PC-3 (cell line): ENCODE data around the gene PTPRN2. TPM values are rescaled to one million over a fixed set of nuclear protein-coding genes. Genes with fewer than 3 reads are reported as not detected.

Experiments used
- ATAC-seq: fragments of 200-7000 bp; cut with Tn5 transposase; 2 replicates; pipeline ENCODE4 v1.9.1; 2020; ENCODE audit warnings: mild to moderate bottlenecking, moderate library complexity
- BruUV-seq: library from RNA; stranded (reverse); fragments of 400-500 nt; replicated peaks from 2 replicates; lab custom pipeline; 2021; lab: Mats Ljungman, UMichigan
- CTCF ChIA-PET: fragments of 300-600 bp; sonication (Branson Sonifier 250); formaldehyde crosslinking; loops from one replicate; lab custom pipeline; 2022; ENCODE audit warnings: antibody characterized with exemption; lab: Charles Lee
- POLR2A ChIA-PET: fragments of 300-600 bp; sonication (Branson Sonifier 250); formaldehyde crosslinking; loops from one replicate; lab custom pipeline; 2022; ENCODE audit warnings: antibody characterized with exemption; ENCODE audit not compliant: unreplicated experiment; lab: Charles Lee
- DNase-seq: peaks from one replicate; pipeline ENCODE4 v3.0.0-alpha.2; 2015
- H2AFZ ChIP-seq: fragments of 300-600 bp; sonication (generic); 2 replicates; pipeline ENCODE4 v1.6.0; 2016; ENCODE audit warnings: antibody characterized with exemption, low read length
- H3F3A ChIP-seq: fragments of 300-600 bp; sonication (generic); one replicate; pipeline ENCODE4 v1.6.0; 2017; ENCODE audit warnings: antibody characterized with exemption, low read length, control low read depth, mild to moderate bottlenecking; ENCODE audit not compliant: unreplicated experiment
- H3K27ac ChIP-seq: fragments of 300-600 bp; sonication (generic); 2 replicates; pipeline ENCODE4 v1.5.1; 2016; ENCODE audit warnings: mild to moderate bottlenecking, low read length
- H3K27me3 ChIP-seq: fragments of 300-600 bp; sonication (generic); 2 replicates; pipeline ENCODE4 v1.6.1; 2016; ENCODE audit warnings: low read length, mixed read lengths
- H3K36me3 ChIP-seq: fragments of 300-600 bp; sonication (generic); 2 replicates; pipeline ENCODE4 v1.6.1; 2016; ENCODE audit warnings: low read depth, mixed run types, low read length, mixed read lengths
- H3K4me1 ChIP-seq: fragments of 300-600 bp; sonication (generic); 2 replicates; pipeline ENCODE4 v1.5.1; 2016; ENCODE audit warnings: low read length; ENCODE audit not compliant: insufficient read depth
- H3K4me2 ChIP-seq: fragments of 300-600 bp; sonication (generic); 2 replicates; pipeline ENCODE4 v1.6.0; 2016; ENCODE audit warnings: low read length
- H3K4me3 ChIP-seq: fragments of 300-600 bp; sonication (generic); 2 replicates; pipeline ENCODE4 v1.5.1; 2016; ENCODE audit warnings: mild to moderate bottlenecking, low read length, mixed read lengths
- H3K79me2 ChIP-seq: fragments of 300-600 bp; sonication (generic); 2 replicates; pipeline ENCODE4 v1.6.1; 2017; ENCODE audit warnings: low read length, mixed read lengths
- H3K9ac ChIP-seq: fragments of 300-600 bp; sonication (generic); 2 replicates; pipeline ENCODE4 v1.6.0; 2016; ENCODE audit warnings: mild to moderate bottlenecking, low read length
- H3K9me2 ChIP-seq: fragments of 300-600 bp; sonication (generic); replicated peaks from 2 replicates; pipeline ENCODE4 v1.6.1; 2016; ENCODE audit warnings: mixed run types, low read length, mixed read lengths
- H3K9me3 ChIP-seq: fragments of 300-600 bp; sonication (generic); 2 replicates; pipeline ENCODE4 v1.6.1; 2016; ENCODE audit warnings: low read length, mixed read lengths
- H4K20me1 ChIP-seq: fragments of 300-600 bp; sonication (generic); 2 replicates; pipeline ENCODE4 v1.6.1; 2016; ENCODE audit warnings: low read length, mixed read lengths
- EZH2 ChIP-seq: fragments of 300-600 bp; sonication (generic); IDR thresholded peaks from one replicate; pipeline ENCODE4 v1.6.1; 2017; ENCODE audit warnings: antibody characterized with exemption, mild to moderate bottlenecking, low read length; ENCODE audit not compliant: unreplicated experiment
- EZH2phosphoT487 ChIP-seq: fragments of 300-600 bp; sonication (generic); IDR thresholded peaks from 2 replicates; pipeline ENCODE4 v1.6.1; 2018; ENCODE audit warnings: mild to moderate bottlenecking, antibody characterized with exemption, low read length, borderline replicate concordance
- intact Hi-C: fragments of 100-400 bp; cut with micrococcal nuclease; formaldehyde crosslinking; loops from 2 replicates; pipeline ENCODE4 v1.9.0; 2023
- total RNA-seq: library from RNA; depleted of rRNA; stranded (reverse); fragments of >200 nt; gene quantifications from 2 replicates; pipeline ENCODE4 v1.2.3, GENCODE V29; 2014
- TF ChIP-seq, protein P1 (sequence below): fragments of 300-600 bp; sonication (generic); conservative IDR thresholded peaks from 2 replicates; pipeline ENCODE4 v1.5.1; 2017; ENCODE audit warnings: antibody characterized with exemption, low read depth, mild to moderate bottlenecking, low read length

PTPRN2 gene
- total RNA-seq, 1 experiment from 2014 or later: 3.2 TPM

- DNase-seq (no peak), ATAC-seq (no peak)
- Histone ChIP-seq H3K36me3 (no peaks in the 10 kb centered on the region), H3K4me3 (no peak overlapping the region), H3K4me1 (peaks cover 8% of the 10 kb centered on the region; the same call in 1 of the 2 replicates), H3K27me3 (peaks cover 31% of the 10 kb centered on the region; the same call in 1 of the 2 replicates), H3K4me2 (no peak overlapping the region), H4K20me1 (no peaks in the 10 kb centered on the region), H3K9ac (no peak overlapping the region), H3F3A (no peaks in the 10 kb centered on the region), H2AFZ (no peak overlapping the region), H3K27ac (no peak overlapping the region), H3K79me2 (no peaks in the 10 kb centered on the region), H3K9me3 (peaks cover 7% of the 10 kb centered on the region; the same call in 1 of the 2 replicates), H3K9me2 (no peaks in the 10 kb centered on the region)
- intact Hi-C loops: loop anchor here (10.0 kb wide), 2 partner anchors 90 to 150 kb away; no protein-coding TSS in a partner anchor
- ChIA-PET POLR2A (no interaction called here), CTCF (no interaction called here)
- TF ChIP-seq EZH2phosphoT487 (no peak), EZH2 (no peak)
- TF ChIP-seq, protein P1, sequence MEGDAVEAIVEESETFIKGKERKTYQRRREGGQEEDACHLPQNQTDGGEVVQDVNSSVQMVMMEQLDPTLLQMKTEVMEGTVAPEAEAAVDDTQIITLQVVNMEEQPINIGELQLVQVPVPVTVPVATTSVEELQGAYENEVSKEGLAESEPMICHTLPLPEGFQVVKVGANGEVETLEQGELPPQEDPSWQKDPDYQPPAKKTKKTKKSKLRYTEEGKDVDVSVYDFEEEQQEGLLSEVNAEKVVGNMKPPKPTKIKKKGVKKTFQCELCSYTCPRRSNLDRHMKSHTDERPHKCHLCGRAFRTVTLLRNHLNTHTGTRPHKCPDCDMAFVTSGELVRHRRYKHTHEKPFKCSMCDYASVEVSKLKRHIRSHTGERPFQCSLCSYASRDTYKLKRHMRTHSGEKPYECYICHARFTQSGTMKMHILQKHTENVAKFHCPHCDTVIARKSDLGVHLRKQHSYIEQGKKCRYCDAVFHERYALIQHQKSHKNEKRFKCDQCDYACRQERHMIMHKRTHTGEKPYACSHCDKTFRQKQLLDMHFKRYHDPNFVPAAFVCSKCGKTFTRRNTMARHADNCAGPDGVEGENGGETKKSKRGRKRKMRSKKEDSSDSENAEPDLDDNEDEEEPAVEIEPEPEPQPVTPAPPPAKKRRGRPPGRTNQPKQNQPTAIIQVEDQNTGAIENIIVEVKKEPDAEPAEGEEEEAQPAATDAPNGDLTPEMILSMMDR: no peak
- BruUV-seq: no TSS peak
Observed at GRCh38 chr7:158584407-158584806, 3.2 kb downstream of the PTPRN2 start.

DNA sequence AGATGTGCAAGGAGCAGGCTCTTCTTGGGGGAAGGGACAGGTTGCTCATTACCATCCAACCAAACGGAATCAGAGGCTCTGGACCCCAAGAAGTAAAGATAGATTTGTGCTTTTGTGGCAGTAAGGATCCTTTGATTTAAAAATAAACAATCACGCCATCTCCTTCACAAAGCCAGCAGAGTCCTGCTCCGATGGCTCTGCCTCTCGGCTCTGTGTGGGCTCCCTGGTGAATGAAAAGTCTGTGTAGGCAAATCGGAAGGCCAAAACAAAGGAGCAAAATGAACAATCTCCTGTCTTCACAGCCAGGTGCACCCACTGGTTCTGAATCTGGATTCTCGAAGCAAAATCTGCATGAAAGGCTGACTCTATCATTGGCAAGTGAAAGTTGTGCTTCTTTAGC is 3.8 kb downstream of the PTPRN2 start:
- Histone ChIP-seq H3K27me3 (peaks cover 31% of the 10 kb centered on the region; the same call in 1 of the 2 replicates), H3K9me3 (peaks cover 8% of the 10 kb centered on the region; the same call in 1 of the 2 replicates), H3K79me2 (no peaks in the 10 kb centered on the region), H3K9me2 (no peaks in the 10 kb centered on the region), H2AFZ (no peak overlapping the region), H3K9ac (no peak overlapping the region), H3F3A (no peaks in the 10 kb centered on the region), H3K4me3 (no peak overlapping the region), H3K36me3 (no peaks in the 10 kb centered on the region), H3K27ac (no peak overlapping the region), H3K4me1 (peaks cover 8% of the 10 kb centered on the region; the same call in 1 of the 2 replicates), H3K4me2 (no peak overlapping the region), H4K20me1 (no peaks in the 10 kb centered on the region)
- no peak for DNase-seq
- BruUV-seq: no TSS peak
- POLR2A ChIA-PET: no interaction called here
- ATAC-seq: no peak
- intact Hi-C loops: loop anchor here (2.0 to 10.0 kb wide), 3 partner anchors 65 to 149 kb away; no protein-coding TSS in a partner anchor
- CTCF ChIA-PET: interaction anchor here (0.6 kb wide), 1 partner anchor 464 kb away, joined by 7 read pairs; no protein-coding TSS in a partner anchor
- TF ChIP-seq EZH2 (no peak), EZH2phosphoT487 (no peak)
- TF ChIP-seq, protein P1: no peak

- Histone ChIP-seq H3K36me3 (no peaks in the 10 kb centered on the region), H3F3A (no peaks in the 10 kb centered on the region), H3K9me3 (peaks cover 8% of the 10 kb centered on the region; the same call in 1 of the 2 replicates), H3K27me3 (peaks cover 31% of the 10 kb centered on the region; the same call in 1 of the 2 replicates), H3K27ac (no peak overlapping the region), H3K4me3 (no peak overlapping the region), H3K9me2 (no peaks in the 10 kb centered on the region), H3K4me1 (peaks cover 8% of the 10 kb centered on the region; the same call in 1 of the 2 replicates), H2AFZ (no peak overlapping the region), H3K4me2 (no peak overlapping the region), H3K9ac (no peak overlapping the region), H3K79me2 (no peaks in the 10 kb centered on the region), H4K20me1 (no peaks in the 10 kb centered on the region)
- DNase-seq (no peak), ATAC-seq (no peak)
- no TSS peak for BruUV-seq
- ChIA-PET CTCF (interaction anchor here (0.6 kb wide), 1 partner anchor 465 kb away, joined by 7 read pairs; no protein-coding TSS in a partner anchor), POLR2A (no interaction called here)
- TF ChIP-seq EZH2 (no peak), EZH2phosphoT487 (no peak)
- TF ChIP-seq, protein P1: no peak
- intact Hi-C loops: loop anchor here (2.0 to 10.0 kb wide), 3 partner anchors 66 to 148 kb away; no protein-coding TSS in a partner anchor
Observed at GRCh38 chr7:158583143-158583542, 4.5 kb downstream of the PTPRN2 start.
